ENCODE results near the gene ZNF79.

GRCh38 chr9:127388037-127388855, 35.9 kb upstream of the ZNF79 start:
- TF ChIP-seq, protein P1, sequence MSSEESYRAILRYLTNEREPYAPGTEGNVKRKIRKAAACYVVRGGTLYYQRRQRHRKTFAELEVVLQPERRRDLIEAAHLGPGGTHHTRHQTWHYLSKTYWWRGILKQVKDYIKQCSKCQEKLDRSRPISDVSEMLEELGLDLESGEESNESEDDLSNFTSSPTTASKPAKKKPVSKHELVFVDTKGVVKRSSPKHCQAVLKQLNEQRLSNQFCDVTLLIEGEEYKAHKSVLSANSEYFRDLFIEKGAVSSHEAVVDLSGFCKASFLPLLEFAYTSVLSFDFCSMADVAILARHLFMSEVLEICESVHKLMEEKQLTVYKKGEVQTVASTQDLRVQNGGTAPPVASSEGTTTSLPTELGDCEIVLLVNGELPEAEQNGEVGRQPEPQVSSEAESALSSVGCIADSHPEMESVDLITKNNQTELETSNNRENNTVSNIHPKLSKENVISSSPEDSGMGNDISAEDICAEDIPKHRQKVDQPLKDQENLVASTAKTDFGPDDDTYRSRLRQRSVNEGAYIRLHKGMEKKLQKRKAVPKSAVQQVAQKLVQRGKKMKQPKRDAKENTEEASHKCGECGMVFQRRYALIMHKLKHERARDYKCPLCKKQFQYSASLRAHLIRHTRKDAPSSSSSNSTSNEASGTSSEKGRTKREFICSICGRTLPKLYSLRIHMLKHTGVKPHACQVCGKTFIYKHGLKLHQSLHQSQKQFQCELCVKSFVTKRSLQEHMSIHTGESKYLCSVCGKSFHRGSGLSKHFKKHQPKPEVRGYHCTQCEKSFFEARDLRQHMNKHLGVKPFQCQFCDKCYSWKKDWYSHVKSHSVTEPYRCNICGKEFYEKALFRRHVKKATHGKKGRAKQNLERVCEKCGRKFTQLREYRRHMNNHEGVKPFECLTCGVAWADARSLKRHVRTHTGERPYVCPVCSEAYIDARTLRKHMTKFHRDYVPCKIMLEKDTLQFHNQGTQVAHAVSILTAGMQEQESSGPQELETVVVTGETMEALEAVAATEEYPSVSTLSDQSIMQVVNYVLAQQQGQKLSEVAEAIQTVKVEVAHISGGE (CRISPR knock-in tag; IDR thresholded peaks at IDR 0.05), result no peak
- TF ChIP-seq ZNF79 (CRISPR knock-in tag; IDR thresholded peaks at IDR 0.05; ENCODE audit: low read depth) (no peak), POLR2A (conservative IDR thresholded peaks at IDR 0.05) (no peak), MYNN (IDR thresholded peaks at IDR 0.05) (no peak), MYNN (CRISPR knock-in tag; IDR thresholded peaks at IDR 0.05) (no peak)
